ENCODE data around the gene PCP4L1. TPM values are rescaled to one million over a fixed set of nuclear protein-coding genes. Genes with fewer than 3 reads are reported as not detected.

Gene PCP4L1
- total RNA-seq, 4 donors from 2014 or later, result 0.56 to 0.63 TPM; not detected in 2

DNA sequence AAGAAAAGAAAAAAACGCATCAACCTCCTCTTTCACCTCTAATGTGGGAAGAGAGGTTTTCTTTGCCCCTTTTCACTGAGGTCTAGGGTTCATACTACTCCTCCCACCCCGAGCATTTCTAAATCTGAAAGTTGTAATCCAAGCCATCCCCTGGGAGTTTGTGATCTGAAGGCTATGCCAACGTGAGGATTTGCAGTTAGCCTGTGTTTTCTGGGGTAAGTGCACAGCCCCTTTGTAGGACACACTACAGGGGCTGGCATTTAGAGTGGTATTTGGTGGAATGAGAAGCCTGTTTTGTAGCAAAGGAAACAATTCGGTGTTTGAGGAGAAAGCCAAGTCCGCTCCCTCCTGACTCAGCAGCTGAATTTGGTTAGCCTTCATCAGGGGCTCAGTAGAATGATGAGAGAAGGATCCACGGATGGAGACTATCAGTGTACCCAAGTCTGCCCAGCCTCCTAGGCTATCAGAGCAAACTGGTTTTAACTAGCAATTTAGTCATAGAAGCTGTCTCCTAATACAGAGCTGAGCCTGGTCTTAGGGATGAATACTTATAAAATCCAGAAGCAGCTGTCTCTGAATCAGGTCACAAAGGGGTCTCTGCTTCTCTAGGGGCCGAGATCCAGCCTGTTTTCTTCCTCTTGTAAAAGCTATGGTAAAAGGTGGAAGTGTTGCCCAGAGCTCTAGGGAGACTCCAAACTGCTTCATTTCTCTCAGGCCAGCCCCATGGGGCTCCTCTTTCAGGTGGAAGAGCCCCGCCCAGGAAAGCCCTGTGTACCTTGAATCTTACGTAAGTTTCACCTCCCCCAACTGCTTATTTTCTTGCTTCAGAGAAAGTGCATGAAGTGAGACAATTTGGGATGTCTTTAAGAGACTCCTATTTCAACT lies 2.1 kb downstream of the PCP4L1 start:
- no peak for ATAC-seq (ENCODE audit: low FRiP score)

DNA sequence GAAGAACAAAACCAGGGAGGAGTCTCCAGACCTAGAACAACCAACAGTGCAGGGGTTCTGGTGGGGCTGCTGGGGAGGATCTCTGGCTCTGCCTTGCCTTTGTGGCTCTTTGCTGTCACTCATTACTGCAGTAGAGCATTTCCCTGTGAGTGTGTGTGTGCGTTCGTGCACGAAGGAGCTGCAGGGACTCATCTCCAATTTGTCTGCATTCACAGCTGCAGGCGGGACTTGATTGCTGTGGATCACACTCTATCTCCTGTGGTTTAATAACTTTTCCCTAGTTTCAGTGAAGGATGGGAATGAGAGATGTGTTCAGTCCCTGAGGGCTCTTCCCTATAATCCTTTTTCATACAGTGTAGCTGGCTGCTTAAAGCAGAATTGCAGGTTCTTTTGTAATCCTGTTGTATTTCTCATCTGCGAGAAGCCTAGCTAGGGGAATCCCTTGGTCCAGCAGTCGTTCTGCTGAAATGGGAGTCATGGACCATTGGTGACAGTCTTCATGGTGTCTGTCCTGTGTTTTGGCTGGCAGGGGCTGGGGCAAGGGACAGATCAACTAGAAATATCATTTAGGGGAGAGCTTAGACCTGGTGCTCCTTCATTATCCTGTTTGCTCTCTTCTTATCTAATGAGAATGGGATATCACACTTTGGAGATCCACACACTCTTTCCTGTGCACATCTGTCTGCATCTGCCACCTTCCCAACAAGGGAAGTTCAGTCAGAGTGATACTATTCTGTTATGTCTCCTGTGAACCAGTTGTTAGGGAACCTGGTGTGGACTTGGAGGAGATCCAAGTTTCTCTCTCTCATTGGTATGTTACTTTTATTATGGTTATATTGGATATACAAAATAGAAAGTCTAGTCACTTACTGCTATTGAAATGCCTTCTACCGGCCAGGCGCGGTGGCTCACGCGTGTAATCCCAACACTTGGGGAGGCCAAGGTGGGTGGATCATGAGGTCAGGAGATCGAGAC lies 3.0 kb downstream of the PCP4L1 start:
- TF ChIP-seq, protein P1, sequence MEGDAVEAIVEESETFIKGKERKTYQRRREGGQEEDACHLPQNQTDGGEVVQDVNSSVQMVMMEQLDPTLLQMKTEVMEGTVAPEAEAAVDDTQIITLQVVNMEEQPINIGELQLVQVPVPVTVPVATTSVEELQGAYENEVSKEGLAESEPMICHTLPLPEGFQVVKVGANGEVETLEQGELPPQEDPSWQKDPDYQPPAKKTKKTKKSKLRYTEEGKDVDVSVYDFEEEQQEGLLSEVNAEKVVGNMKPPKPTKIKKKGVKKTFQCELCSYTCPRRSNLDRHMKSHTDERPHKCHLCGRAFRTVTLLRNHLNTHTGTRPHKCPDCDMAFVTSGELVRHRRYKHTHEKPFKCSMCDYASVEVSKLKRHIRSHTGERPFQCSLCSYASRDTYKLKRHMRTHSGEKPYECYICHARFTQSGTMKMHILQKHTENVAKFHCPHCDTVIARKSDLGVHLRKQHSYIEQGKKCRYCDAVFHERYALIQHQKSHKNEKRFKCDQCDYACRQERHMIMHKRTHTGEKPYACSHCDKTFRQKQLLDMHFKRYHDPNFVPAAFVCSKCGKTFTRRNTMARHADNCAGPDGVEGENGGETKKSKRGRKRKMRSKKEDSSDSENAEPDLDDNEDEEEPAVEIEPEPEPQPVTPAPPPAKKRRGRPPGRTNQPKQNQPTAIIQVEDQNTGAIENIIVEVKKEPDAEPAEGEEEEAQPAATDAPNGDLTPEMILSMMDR (IDR thresholded peaks at IDR 0.05), result no peak

More for the DNA sequence above, 2.1 kb downstream of the PCP4L1 start:
- DNase-seq (ENCODE audit: low spot score), result no peak
- TF ChIP-seq, protein P1 (IDR thresholded peaks at IDR 0.05), result no peak

DNA sequence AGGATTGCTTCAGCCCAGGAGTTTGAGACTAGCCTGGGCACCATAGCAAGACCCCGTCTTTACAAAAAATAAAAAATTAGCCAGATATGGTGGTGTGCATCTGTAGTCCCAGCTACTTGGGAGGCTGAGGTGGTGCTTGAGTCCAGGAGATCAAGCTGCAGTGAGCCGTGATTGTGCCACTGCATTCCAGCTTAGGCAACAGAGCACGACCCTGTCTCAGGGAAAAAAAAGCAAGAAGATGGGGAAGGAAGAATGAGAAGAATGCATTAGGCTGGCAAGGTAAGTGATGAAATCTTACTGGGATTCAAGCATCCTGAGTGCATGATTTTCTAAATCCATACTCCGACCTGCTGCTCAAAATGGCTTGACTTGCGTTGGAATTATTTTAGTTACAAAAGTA lies 6.8 kb downstream of the PCP4L1 start:
- ATAC-seq (ENCODE audit: low FRiP score) (no peak), DNase-seq (ENCODE audit: low spot score) (no peak)
- TF ChIP-seq, protein P1 (IDR thresholded peaks at IDR 0.05), result no peak

More for the DNA sequence above, 3.0 kb downstream of the PCP4L1 start:
- ATAC-seq (ENCODE audit: low FRiP score), result no peak
- DNase-seq (ENCODE audit: low spot score), result no peak

DNA sequence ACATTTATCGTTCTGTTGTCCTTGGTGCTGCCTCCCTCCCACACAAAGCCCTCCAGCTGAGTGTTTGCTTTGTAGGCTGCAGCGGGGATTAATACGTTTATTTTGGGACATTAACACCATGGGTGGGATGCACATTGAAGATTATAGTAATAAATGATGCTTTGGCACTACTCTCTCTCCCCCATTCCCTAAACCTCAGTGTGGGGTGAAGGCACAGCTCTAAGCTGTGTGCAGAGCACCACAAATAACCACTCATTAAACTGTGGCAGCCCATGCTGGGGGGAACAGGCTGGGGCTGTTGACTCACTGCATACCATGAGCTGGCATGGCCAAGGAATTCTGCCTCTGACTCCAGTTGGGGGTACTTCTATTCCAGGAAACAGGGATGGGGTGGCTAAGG lies 7.7 kb downstream of the PCP4L1 start:
- no peak for ATAC-seq (ENCODE audit: low FRiP score)
- no peak for DNase-seq (ENCODE audit: low spot score)
- TF ChIP-seq, protein P1 (IDR thresholded peaks at IDR 0.05), result no peak

DNA sequence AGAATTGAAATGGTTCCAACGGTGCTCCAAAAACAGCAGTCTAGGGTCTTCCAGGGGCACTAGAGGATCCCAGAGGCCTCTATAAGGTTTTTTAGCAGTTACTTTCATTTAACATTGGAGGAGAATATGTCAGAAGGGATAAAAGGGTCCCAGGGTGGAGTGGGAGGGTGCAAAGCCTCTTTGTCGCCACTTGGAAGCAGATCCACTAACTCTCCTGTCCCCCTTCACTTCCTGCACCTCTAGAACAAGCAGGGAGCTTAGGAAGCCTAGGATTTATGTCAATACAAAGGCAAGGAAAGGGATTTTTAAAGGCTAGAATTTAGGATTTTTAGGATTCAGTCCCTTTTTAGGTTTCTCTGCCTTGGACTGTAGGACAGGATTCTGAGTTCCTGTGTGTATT lies 8.3 kb downstream of the PCP4L1 start:
- TF ChIP-seq, protein P1 (IDR thresholded peaks at IDR 0.05), result no peak
- DNase-seq (ENCODE audit: low spot score) (no peak), ATAC-seq (ENCODE audit: low FRiP score) (no peak)

DNA sequence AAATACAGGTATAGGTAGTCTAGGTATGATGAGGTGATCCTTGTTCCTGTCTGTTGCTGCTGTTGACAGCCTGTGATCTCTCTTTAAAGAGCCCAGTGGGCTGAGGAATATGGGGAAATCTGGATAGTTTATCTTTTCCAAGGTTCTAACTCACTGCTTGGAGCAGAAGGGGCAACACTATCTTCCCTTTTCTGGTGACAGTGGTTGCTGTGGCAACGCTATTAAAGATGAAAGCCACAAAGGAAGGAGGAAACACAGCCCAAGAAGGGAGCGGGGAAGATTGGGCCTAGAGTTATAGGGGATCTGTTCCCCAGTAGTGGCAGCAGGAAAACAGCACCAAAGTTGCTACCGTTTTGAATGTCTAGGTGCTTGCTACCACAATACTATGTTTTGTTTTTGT lies 8.8 kb downstream of the PCP4L1 start:
- ATAC-seq (ENCODE audit: low FRiP score), result no peak
- TF ChIP-seq, protein P1 (IDR thresholded peaks at IDR 0.05), result no peak
- DNase-seq (ENCODE audit: low spot score), result no peak

Measured in omental fat pad (tissue), 4 donors.